Measurements from ENCODE around the gene ABCF3.
"Not testable (repeated sequence)": the region's sequence is repeated elsewhere in the genome, so short reads cannot be mapped to it uniquely, and the experiment has no call there.

ABCF3 gene, protein sequence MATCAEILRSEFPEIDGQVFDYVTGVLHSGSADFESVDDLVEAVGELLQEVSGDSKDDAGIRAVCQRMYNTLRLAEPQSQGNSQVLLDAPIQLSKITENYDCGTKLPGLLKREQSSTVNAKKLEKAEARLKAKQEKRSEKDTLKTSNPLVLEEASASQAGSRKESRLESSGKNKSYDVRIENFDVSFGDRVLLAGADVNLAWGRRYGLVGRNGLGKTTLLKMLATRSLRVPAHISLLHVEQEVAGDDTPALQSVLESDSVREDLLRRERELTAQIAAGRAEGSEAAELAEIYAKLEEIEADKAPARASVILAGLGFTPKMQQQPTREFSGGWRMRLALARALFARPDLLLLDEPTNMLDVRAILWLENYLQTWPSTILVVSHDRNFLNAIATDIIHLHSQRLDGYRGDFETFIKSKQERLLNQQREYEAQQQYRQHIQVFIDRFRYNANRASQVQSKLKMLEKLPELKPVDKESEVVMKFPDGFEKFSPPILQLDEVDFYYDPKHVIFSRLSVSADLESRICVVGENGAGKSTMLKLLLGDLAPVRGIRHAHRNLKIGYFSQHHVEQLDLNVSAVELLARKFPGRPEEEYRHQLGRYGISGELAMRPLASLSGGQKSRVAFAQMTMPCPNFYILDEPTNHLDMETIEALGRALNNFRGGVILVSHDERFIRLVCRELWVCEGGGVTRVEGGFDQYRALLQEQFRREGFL

DNA sequence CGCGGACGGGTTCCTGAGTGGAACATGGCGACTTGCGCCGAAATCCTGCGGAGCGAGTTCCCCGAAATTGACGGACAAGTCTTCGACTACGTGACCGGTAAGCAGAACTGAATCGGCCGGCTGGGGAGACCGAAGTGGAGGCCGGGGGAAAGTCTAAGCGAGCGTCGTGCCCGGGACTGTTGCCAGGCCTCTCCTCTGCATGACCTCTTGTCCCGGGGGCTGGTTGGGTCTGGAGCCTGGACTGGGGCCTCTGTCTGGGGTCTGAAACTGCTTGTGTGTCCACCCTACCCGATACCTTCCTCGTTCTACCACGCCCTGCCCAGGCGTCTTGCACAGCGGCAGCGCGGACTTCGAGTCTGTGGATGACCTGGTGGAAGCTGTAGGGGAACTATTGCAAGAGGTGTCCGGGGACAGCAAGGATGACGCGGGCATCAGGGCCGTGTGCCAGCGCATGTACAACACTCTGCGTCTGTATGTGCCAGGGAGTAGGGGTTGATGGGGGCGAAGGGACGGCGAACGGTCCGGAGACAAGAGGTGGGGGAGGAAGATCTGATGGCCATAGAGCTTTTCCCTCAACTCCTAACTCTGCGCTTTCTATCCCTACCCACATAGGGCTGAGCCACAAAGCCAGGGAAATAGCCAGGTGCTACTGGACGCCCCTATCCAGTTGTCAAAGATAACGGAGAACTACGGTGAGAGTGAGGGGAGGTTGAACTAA is at the start of gene ABCF3:
TSS of gene ABCF3 (plus strand) at position 16 of the 718 bp plus-strand sequence. CDS start at position 25, 9 bp downstream.
- peak; percentile 34 for DNase-seq (ENCODE audit: low read depth)

DNA sequence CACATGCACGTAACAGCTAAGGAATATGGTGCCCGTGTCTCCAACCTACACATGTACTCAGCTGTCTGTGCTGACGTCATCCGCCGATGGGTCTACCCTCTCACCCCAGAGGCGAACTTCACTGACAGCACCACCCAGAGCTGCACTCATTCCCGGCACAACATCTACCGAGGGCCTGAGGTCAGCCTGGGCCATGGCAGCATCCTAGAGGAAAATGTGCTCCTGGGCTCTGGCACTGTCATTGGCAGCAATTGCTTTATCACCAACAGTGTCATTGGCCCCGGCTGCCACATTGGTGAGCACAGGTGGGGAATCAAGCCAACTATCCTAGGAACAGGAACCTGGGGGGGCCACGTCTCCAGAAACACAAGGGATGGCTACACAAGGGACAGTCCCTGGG is 45.6 kb upstream of the ABCF3 start:
- DNase-seq (ENCODE audit: low read depth) = no peak

- DNase-seq (ENCODE audit: low read depth) = no peak
Measured at GRCh38 chr3:184142199-184142598, 43.8 kb upstream of the ABCF3 start.

DNA sequence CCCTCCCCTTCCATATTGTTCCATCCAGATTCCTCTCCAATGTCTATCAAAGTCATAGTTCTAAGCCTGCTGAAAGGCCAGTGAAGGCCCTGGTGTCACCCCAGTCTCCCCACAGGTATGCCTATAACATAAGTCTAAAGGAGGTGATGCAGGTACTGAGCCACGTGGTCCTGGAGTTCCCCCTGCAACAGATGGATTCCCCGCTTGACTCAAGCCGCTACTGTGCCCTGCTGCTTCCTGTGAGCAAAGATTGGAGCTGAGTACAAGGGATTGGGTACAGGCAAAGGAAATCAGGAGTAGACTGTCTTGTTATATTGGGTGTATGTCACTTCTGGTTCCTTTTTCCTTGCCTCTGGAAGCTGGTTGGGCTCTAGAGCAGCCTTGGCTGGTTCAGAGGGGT is 42.7 kb upstream of the ABCF3 start:
- no peak for DNase-seq (ENCODE audit: low read depth)

DNA sequence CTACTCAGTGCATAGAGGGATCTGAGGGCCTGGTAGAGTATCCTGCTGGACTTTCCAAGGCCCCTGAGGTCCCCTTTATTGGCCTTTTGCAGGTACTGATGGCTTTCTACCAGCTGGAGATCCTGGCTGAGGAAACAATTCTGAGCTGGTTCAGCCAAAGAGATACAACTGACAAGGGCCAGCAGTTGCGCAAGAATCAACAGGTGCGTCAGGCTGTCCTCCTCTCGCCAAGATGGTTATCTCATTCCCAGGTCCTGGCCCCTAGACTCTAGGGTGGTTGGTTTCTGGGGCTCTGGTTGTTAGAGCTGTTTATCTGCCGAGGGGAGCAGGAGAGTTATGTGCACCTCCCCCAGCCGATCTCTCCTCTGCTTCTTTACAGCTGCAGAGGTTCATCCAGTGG is 41.5 kb upstream of the ABCF3 start:
- no peak for DNase-seq (ENCODE audit: low read depth)

DNA sequence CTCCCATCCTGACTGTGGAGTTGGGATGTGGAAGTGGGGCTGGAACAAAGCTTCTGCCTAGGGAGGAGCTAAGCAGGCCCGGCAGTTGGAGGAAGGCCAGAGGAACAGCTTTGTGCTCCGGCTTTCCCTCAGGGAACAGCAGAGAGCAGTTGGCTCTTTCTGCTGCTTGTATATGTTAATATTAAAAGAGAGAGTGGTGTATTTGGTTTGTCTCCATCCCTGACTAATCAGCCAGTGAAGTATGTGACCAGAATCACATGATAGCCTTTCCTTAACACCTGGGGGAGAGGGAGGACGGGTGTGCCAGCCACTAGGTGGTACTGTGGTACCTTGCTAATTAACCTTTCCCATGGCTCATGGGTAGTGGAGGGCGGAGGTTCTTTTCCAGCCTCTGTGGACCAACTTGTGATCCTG is 40.9 kb upstream of the ABCF3 start:
- DNase-seq (ENCODE audit: low read depth) = peak; percentile 74

DNA sequence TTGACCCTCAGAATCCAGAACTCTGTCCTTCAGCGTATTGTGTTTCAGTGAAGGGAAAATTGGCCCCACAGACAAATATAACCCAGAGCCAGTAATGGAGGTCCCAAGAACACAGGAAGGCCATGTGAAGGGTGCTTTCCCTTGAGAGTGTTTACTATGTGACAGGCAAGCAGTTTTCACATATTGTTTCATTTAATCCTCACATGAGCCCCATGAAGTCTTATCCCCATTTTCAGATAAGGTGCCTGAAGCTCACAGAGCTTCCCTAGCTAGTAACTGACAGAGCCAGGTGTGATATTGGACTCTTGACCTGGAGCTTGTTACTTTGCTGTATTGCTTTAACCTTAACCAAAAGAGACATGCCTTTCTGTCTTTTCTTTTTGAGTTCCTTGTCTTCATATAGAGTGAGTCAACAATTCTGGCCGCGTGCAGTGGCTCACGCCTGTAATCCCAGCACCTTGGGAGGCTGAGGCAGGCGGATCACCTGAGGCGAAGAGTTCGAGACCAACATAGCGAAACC is 40.2 kb upstream of the ABCF3 start:
- no peak for DNase-seq (ENCODE audit: low read depth)

DNA sequence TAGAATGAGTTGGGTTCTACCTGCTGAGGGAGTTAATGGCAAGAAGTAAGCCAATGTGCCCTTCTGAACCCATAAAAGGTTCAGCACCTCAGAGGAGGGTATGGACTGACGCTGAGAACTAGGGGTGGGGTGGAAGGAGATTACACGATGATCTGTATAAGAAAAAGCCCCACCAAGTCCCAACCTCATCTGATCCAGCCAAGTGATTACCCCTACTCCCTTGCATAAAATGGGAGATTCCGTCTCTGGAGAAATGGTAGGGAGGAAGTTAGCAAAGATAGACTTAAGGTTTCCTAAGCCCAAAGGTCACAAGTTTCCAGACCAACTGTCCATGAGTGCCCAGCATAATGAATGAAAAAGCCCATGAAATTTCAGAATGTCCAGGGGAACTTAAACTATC is 37.9 kb upstream of the ABCF3 start:
- no peak for DNase-seq (ENCODE audit: low read depth)

GRCh38 chr3:184149123-184149522 is 36.9 kb upstream of the ABCF3 start:
- no peak for DNase-seq (ENCODE audit: low read depth)

DNA sequence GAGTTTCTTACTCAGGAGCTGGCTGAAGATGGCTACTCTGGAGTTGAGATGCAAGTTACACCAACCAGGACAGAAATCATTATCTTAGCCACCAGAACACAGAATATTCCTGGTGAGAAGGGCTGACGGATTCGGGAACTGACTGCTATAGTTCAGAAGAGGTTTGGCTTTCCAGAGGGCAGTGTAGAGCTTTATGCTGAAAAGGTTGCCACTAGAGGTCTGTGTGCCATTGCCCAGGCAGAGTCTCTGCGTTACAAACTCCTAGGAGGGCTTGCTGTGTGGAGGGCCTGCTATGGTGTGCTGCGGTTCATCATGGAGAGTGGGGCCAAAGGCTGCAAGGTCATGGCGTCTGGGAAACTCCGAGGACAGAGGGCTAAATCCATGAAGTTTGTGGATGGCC is 36.2 kb upstream of the ABCF3 start:
- peak; percentile 55 for DNase-seq (ENCODE audit: low read depth)

DNA sequence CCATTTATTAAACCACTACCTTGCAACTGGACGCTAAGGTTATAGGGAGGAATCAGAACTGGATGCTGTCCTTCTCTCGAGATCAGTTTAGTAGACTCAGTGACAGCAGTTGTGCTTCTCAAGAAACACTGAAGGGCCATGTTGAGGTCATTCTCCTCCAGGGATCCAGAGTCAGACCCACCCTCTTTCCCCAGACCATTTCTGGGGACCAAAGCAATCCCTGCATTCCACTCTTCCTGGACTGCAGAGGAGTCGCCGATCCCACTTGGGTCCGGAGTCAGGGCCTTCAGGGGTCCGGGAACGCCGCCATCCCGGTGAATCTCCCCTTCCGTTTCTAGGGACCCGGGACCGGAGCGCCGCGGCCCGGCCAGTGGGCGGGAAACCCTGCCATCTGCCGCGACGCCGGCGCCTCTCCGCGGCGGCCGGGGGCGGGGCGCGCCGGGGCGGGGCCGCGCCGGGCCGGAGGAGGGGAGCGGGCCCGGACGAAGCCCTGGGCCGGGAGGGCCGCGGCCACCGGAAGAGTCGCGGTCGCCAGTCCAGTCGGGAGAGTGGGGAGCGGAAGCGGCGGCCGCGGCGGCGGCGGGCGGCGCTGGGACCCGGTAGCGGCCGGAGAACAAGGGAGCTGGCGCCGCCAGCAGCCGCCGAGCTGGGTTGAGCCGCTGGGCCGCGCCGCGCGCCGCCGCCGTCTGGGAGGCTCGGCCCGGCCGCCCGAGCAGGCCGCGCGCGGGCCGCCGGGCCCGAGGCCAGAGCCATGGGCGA is 30.9 kb upstream of the ABCF3 start, which contains the start of gene DVL3:
TSS of gene DVL3 (plus strand) at position 493 of the 759 bp plus-strand sequence. CDS start at position 752, 259 bp downstream.
- DNase-seq (ENCODE audit: low read depth) = peak; percentile 52

DNA sequence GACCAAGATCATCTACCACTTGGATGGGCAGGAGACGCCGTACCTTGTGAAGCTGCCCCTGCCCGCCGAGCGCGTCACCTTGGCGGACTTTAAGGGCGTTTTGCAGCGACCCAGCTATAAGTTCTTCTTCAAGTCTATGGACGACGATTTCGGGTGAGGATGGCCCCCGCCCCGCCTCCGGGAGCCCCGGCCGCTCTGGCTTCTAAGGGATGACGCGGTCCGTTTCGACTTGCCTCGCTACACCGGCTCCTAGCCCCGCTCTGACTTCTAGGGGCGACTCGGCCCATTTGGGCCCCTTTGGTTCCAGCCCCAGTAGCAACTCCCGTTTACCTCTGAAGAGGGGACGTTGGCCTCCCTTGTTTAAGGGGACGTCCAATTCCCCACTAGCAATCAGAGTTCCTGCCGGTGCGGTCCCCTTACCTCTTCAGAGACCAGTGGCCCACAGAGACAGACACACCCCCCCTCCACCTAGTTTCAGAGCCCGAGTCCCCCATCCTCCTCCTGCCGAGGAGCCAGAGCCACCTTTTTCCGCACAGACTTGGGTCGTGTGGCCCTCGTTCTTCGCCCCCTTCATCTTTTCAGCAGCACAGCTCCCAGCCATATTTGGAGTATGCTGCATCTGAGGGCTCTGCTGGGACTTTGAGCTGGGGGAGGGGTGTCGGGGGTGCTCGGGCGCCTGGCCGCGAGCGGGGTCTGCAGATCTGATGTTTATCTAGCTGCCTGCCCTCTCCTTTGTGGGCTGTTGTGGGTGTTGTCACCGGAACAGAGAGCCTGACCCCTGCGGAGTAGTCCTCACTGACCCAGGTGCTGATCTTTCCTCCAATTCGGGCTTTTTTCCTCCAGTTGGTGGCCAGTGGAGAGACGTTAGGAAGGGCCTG is 30.1 kb upstream of the ABCF3 start:
- no peak for DNase-seq (ENCODE audit: low read depth)

DNA sequence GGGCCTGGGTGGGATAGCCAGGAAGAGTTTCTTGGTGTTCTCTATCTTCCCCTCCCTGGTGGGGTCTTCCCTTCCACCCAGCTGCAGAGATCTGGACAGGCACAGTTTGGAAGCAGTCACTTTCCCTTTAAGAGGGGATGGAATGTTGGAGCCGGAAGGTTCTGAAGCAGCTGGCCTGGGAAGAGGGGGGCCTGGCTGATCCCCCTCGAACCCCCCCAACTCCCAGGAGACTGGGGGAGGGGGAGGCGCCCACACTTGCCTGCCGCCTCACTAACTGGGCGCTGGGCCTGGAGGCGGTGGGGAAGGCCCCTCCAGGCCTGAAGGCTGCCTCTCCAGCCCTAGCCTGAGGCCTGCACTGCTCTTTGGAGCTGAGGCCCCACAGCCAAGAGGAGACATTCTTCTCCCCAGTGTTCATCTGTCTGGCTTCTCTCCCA is 29.5 kb upstream of the ABCF3 start:
- peak; percentile 52 for DNase-seq (ENCODE audit: low read depth)

- no peak for DNase-seq (ENCODE audit: low read depth)
Measured at GRCh38 chr3:184157206-184157605, 28.8 kb upstream of the ABCF3 start.

- DNase-seq (ENCODE audit: low read depth) = no peak
Measured at GRCh38 chr3:184158404-184158803, 27.6 kb upstream of the ABCF3 start.

- DNase-seq (ENCODE audit: low read depth) = peak; percentile 78
Measured at GRCh38 chr3:184160456-184160855, 25.5 kb upstream of the ABCF3 start.

DNA sequence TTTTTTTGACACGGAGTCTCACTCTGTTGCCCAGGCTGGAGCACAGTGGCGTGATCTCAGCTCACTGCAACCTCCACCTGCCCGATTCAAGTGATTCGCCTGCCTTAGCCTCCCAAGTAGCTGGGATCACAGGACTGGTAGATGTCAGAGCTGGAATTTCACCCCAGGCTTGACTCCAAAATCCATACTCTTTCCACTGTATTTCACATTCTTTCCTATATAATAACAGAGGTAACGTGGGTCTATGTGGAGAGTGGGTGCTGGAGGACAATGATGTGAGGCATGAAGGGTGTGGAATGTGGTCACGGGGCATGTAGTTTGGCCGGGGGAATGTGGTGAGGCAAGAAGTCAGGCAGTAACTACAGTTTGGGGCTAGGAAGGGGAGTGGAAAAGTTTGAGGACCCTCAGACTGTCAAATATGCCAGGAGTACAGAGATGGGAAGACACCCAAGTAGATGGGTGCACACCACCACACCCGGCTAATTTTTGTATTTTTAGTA is 23.4 kb upstream of the ABCF3 start:
- not testable (repeated sequence) for DNase-seq (ENCODE audit: low read depth)

DNA sequence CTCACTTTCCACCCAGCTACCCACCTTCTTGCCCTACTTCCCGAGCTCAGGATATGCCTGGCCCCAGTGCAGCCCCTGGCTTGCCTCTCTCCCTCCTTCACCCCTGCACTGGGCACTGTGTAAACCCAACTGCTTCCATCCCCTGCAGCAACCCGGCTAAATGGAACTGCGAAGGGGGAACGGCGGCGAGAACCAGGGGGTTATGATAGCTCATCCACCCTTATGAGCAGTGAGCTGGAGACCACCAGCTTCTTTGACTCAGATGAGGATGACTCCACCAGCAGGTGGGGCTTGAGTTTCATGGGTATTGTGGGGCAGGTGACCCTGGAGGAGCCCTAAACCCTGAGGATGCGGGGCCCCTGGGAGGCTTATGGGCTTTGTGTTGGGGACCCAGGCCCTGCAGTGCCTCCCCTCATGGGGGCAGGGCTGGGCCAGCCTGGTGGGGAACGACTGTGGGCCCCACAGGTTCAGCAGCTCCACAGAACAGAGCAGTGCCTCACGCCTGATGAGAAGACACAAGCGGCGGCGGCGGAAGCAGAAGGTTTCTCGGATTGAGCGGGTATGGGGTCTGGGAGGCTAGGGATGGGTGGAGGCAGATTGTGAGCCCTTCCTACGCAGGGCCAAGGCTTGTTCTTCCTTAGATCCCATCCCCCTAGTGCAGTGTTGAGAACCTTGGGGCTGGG is 21.2 kb upstream of the ABCF3 start:
- no peak for DNase-seq (ENCODE audit: low read depth)

GRCh38 chr3:184165543-184165942 is 20.5 kb upstream of the ABCF3 start:
- DNase-seq (ENCODE audit: low read depth) = no peak

DNA sequence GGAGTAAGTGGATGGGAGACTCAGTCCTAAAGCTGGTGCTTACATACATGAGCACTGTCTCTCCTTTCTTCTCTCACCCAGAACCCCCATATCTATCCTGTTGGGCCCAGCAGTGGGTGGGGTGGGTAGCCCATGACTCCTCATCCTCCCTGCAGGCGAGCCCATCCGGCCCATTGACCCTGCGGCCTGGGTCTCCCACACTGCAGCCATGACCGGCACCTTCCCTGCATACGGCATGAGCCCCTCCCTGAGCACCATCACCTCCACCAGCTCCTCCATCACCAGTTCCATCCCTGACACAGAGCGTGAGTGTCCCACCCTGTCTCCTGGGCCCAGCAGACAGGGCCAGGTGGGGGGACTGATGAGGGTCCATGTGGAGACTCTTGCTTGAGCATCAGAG is 19.3 kb upstream of the ABCF3 start:
- DNase-seq (ENCODE audit: low read depth) = no peak
